ENCODE measurements around the gene GFOD1.
A peak's percentile ranks its signal among the peaks of the same experiment; 100 is the strongest.

GFOD1 gene

DNA sequence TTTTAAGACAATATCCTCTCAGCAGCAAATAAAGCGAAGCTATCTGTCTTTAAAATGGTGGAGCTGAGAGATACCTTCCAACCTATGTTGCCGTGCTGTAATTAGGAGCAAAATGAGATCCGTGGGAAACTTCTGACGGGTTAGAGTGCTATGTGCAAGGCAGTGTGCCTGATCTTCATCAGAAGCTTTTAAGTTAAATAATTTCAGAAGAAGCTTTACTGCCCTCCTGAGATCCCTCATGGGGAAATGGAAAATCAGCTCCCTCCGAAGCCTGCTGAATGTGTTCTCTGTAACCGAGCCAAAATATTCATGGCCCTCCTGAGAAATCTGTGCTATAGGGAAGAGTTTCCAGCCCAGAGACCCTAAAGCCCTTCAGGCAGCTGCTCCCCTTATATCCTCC is 115.3 kb downstream of the GFOD1 start:
- DNase-seq, result no peak

DNA sequence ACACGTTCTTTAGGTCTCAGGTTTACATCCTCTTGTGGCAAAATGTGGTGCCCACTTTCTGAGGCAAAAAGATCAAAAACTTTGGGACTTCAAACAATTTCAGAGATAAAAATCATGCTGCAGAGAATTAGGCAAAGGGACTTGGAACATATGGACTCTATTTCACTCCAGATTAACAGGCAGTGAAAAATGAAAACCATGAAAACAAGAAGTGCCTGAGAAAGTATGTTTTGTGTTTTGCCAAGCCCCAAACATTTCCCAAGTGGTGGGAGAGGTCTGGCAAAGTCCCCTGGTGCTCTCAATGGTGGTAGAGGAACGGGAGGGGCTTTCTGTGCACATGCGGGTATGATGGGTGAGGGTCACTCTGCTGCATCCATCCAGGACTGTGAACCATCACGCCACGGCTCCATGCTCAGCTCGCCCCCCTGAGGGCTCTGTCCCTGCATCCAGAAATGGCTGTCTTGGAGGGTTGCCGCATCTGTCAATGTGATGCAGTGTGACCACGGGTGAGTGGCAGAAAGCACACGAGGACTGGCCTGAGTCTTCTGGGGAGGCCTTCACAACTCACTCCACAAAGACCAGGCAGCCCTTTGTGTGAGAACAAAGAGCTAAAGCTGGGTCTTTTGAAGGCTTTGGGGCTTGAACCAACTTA is 115.9 kb downstream of the GFOD1 start:
- DNase-seq, result no peak

DNA sequence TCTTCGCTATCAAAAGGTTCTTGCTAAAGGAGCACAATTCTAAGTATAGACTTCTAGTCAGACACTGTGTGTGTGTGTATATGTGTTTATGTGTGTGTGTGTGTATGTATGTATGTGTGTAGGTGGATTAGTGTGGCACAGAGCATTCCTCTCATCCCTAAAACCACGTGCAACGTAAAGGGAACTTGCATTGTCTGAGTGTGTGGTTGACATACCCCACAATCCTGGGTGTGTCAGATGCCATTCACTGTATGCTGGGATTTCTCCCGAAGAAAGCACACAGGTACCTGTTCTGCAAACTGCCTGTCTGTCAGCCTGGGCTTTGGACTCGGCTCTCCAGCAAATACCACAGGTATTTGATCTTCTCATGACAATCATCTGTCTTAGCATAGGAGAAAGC is 116.8 kb downstream of the GFOD1 start:
- DNase-seq, result no peak

DNA sequence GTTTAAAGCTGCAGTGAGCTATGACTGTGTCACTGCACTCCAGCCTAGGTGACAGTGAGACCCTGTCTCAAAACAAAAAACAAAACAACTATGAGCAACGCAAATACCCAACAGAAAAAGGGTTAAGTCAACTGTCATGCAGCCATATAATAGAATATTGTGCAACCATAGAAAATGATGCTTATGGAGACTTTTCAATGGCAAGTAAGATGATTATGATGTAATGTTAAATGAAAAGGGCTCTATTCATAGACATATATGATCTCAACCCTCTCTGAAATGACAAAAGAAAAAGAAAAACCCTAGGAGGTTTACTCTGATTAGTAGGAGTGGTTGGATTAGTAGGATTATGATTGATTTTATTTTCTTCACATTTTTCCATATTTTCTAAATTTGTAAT is 117.8 kb downstream of the GFOD1 start:
- DNase-seq, result no peak

DNA sequence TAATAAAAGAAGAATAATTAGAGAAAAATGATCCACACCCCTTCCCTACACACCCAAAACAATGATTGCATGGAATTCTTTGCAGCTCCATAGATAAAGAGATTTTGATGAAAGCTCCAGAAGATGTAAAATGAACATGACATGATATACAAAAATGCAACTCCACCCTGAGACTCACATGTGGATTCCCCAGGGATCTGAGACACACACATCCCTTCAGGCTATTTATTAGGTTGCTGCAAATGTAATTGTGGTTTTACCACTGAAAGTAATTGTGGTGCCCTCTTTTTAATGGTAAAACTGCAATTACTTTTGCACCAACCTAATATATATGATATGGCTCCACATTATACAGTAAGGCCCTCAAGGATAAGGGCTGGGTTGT is 118.7 kb downstream of the GFOD1 start:
- DNase-seq, result no peak

DNA sequence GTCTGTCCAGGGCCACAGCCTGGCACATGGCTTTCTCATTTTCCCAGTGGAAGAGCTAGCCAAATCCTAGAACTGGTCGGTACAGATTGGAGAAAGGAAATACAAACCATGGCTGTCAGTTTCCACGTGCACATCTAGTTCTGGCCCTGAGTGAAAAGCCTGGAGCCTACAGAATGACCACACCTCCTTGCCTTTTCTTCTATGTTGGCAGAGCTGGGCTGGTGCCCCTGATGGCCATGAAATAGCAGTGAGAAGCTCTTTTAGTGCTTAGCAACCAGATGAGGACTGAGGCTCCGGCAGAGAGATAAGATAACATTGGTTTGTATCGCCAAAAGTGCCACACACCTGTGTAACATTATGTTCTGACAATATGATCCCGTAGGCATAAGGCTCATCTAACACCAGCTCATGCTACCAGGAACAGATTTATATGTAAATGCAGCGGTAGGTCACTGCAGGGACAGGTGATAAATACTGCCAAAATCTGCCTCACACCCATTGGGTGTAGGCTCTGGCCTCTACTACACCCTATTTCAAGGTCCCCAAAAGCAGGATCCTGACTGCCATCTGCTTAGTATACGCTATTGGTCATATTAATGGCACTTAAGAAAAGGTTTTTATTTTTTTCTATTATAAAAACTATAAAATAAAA is 119.2 kb downstream of the GFOD1 start:
- DNase-seq, result no peak

DNA sequence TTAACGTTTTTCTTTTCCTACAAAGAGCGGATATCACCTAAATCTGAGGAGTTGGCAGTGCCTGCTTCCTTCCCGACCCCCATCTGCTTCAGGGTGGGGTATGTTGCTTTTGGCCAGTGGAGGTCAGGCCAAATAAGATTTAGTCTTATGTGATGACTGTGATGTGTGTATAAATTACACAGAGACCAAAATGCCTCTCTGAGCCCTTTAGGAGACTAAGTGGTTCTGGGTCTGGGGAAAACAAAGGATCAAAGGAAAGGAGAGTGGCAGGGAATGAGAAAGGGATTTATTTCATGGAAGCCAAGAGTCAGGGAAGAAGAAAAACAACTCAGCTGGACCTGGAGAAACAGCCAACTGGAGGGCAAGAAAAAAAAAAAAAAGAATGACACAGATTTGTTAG is 120.0 kb downstream of the GFOD1 start:
- no peak for DNase-seq

DNA sequence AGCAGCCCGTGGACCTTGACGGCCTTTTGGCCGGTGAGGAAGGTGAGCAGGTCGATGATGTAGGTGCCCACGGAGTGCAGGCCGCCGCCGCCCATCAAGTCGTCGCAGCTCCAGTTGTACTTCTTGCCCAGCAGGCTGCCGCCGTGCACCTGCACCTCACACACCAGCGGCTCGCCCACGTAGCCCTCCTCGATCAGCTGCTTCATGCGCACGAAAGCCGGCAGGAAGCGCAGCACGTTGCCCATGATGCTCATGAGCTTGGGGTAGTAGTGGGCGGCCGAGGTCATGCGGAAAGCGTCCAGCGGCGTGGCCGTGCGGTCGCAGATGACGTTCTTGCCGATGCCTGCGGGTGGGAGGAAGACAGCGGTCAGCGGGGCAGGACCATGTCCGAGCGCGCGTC is 122.1 kb downstream of the GFOD1 start:
- DNase-seq, result no peak

DNA sequence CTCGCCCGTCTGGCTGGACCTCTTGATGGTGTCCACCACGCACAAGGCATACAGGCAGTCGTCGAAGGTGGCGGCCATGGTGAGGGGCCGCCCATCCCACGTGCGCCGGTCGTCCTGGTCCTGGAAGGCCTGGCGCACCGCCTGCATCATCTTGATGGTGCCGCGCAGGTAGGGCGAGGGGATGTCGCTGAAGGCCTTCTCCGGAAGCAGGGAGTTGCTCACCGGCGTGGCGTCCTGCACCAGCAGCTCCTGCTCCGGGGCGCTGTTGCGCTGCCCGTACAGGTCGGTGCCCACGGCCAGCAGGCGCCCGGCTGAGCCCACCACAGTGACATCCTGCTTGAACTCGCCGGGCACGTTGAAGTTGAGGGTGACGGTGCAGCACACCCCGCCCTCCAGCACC is 122.6 kb downstream of the GFOD1 start:
- no peak for DNase-seq

DNA sequence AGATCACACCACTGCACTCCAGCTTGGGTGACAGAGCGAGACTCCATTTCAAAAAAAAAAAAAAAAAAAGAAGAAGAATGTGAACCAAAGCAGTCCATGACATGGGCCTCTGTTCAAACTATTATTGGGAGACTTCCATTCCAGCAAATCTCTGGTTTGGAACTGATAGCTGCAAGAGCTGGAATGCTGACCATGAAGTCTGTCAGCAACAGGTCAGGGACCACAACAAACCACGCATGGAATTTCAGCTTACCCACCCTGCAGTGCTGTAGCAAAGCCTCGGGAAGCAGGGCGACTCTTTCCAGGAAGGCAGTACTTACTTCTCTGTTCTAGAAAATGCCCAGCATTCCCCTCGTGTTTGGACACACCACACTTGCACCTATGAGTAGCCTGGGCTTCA is 125.0 kb downstream of the GFOD1 start:
- DNase-seq, result no peak

DNA sequence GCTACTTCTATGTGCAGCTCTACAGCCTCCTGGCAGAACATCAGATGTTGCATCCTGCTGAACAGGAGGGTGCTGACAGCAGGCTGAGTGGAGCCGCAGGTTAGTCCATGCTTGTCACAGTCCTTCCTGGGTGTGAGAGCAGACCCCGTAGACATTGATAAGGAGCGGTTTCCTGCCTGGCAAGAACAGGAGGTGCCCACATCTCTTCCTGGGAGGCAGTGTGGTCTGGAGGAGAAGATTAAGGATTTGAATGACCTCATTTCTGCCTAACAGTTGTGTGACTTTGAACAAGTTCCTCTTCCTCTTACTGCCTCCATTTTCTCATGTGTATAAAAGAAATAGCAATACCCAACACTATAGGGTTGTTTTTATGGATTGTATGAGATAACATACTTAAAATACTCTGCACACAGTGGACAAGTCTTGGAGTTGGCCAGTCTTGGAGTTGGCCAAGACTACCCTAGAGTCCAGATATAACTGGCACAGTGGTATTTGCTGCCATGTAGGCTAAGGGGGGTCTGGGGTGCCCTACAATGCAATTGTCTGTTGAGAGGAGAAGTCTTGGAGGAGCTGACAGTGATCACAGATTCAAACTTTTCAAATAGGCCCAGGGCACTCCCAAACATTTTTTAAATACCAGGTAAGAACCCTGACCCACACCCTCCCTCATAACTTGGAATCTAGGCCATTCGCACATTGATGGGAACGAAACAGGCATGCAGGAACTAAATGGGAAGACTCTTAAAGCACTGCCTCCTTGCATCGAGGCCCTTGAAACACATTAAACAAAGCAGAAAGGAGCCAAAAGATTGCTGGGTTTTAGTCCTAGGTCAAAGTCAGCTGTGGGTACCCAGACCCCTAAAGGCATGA is 126.5 kb downstream of the GFOD1 start:
- DNase-seq, result no peak

DNA sequence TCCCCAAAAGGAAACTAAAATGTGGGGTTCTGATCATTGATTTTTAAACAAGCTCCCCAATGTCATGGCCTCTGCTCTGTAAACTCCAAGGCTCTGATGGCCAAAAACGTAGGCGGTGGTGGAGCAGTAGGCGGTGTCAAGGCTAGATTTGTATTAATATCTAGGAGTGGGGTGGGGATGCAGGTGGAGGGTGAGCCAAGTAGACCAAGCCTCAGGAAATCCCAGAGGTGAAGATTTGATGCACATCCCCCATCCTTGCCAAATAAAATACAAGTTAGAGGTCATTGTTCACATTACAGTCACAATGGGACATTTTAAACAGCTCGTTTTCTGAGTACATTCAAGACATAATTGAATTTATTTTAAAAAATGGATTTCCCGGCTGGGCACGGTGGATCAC is 128.1 kb downstream of the GFOD1 start:
- no peak for DNase-seq

DNA sequence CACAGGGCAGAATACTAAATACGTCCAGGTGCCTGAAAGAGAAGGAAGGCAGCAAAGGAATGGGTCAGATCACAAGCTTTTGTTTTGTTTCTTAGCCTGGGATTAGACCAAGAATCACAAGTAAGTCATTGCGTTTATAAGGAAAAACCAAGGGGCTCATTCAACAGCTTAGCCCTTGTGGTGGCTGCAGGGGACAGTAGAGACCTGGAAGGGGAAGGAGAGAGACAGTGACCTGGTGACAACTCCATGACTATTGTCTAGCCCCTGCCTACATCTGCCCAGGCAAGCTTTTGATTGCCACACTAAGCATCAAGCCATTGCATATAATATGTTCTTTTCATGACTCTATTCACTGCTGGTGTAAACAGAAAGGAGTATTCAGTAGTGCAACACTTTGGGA is 128.9 kb downstream of the GFOD1 start:
- no peak for DNase-seq

DNA sequence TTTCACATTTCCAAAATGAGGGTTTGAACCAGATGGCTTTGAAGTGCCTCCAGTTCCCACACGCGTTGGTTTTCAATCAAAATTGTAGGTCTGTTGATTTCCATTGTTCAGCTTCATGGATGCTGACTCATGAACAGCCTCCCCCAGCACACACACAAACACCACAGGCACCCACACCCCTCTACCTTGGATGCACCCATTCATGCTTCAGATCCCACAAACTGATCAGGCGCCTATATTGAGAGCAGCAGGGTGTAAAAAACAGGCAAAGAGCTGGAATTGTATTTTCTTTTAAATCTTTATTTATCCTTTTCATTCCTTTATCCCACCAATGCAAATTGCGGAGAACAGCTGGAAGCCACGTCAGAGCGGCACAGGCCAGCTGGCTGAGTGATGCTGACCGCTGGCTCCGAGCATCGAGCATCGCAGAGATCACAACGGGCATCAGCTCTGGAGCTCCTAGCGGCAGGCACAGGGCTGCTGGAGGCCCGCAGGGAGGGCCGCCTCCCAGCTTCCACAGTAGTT is 129.8 kb downstream of the GFOD1 start:
- peak; percentile 71 for DNase-seq

DNA sequence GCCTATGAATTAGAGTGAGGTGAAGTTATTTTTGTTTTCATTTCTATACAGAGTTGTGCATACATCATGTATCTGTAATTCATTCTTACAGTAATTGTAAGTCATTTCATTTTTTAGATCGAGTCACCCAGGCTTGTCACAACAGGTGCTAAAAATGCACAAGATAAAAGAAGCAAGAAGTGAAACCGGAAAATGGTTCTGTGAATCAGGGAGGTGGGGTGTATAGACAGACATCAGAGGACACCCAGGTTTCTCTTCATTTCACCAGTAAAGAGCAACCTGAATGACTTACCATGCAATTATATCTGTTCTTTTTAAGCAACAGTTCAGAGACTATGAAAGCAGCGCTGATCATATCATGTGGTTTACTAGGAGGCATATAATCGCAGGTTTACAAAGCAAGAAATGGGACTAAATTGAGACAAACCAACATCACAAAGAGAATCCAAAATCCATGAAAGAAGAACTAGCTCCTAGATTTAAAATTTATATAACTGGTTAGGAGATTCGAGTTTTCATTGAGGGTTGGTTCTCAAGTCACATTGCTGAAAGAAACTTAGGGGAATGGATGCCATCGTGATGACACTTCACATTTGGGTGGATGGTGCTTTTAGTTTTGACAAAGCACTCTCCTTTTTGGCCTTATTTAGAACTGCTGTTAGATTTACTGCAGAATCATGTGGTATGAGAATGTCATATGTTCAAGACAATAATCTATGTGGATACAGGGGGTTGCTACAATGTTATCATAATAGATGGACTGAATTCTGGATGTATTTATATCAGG is 131.2 kb downstream of the GFOD1 start:
- peak; percentile 21 for DNase-seq

DNA sequence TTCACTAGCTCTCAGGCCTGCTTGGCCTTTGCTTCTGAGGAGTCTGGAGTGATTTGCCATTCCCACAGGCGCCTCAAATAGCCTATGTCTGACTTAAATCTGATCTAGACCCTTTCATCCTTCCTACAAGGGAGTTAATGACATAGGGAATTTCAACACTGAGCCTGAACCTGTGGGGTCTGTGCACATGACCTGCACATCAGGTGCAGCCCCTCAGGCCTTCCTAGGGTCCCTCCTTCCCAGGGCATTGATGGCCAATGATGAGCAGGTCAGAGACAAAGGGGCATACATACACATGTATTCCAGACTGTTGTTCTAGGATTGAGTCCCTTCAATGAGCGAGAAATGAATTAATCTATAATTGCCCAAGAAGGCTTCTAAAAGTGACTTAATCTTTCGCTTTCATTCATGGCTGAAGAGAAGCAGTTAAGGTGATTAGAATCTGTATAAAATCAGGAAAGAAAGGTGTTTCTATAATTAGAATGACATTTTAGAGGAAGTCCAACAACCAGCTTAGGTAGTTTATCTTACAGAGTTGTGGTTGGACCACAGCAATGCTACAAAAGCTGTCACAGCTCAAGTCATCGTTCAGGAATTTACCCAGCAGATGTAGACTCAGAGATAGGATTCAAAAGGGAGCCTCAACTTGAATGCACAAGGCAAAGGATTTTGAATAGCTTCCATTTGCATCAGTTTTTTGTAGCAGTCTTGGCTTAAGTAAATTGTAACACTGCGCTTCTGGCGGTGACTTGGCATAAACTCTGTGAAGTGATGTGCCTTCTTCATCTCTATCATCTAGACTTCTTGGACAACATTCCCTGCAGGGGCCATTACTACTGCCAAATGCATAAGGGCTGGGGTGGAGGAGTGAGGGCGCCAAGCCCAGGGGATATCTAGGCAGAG is 132.1 kb downstream of the GFOD1 start:
- peak; percentile 96 for DNase-seq

DNA sequence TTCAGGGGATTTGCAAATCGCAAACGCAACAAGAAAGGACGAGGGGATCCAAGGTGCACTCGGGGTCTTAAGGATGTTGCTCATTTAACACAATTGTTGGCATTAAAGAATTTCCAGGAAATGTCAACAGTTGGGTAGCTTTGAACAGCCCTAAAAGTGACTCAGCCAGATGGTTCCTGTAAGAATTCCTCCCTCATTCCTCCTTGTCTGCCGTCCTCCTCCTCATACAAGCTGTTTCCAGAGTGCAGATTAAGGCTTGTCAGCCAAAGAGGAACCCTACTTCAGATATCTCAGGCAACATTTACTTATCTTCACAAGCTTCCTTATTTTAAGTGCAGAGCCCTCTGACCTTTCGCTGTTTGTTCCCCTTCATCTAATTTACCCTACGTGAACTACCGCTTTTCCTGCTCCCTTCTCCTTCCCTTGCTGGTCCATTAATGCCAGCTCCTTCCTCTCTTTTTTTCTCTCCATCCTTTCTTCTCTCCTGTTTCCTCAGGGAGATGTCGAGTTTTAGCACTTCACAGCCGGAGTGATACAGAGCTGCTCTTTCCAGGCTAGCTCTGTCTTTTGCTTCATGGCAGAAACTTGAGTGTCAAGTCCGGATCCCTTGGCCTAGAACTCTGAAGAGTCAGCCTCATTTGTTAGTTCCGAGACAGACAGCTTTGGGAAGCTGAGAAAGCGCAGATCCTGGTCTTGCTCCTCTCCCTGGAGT is 132.9 kb downstream of the GFOD1 start:
- peak; percentile 77 for DNase-seq

DNA sequence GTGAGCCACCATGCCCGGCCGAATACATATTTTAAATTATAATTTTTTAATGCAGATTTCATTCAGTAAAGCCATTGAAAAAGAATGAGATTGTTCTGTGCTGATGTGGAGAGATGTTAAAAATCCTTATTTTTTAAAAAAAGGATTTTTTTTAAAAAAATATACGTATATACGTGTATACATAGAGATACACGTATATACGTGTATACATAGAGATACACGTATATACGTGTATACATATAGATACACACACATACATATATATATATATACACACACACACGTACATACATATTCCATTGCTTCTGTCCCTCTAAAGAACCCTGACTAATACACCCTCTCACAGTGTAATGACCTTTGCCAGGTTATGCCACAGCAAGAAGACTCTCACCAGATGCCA is 135.2 kb downstream of the GFOD1 start:
- DNase-seq, result no peak

DNA sequence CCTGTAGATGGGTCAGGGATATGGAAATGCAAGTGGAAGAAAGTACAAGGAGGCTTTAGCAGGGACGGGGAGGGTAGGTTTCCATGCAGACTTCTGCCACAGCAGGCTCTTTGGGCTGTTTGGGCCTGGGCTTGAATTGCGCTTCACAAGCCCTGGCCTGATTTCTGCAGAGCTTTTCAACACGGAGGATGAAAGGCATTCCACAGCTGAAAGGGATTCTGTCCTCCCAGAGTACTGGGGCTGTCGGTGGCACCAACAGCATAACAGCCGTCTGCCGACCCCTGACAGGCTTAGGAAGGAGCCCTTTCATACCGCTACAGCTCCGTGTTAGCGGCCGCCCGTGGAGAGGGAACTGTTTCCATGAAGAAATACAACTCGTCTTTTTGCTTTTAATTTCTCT is 136.1 kb downstream of the GFOD1 start:
- DNase-seq, result no peak

DNA sequence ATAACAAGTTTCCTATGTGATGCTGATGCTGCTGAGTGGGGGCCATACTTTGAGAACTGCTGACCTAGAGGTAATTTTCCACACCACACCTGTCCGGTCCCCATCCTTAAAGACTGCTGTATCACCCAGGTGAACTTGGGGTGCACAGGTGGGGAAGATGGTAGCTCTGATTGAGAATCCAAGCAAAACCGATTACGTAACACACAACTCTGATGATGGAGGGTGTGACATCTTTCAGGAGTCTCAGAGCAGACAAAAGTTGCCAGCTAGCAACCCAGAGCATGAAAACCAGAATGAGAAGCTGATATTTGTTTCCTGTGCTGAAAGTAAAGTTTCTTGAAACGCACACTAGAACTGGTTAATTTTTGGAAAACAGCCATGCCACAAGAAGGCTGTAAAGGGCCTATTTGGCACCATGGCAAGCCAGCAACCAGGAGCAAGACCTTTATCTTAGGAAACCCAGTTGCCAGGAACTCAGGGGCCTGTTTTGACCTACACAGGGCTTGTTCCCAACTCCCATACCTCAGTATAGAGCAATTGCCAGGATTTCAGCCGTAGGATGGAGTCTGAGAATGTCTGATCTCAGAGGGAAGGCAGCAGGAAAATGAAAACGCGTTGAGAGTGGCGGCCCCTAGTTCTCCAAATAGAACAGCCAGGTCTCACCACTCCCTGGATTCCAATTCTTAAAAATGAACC is 137.4 kb downstream of the GFOD1 start:
- no peak for DNase-seq
